Hepatocyte (in vitro differentiated cells): ENCODE data around the gene CEBPE. TPM values are rescaled to one million over a fixed set of nuclear protein-coding genes. Genes with fewer than 3 reads are reported as not detected.

Experiments used
- DNase-seq: peaks from one replicate; pipeline ENCODE4 v3.0.0-alpha.2; 2016; ENCODE audit warnings: low spot score
- H2AFZ ChIP-seq: fragments of 200-600 bp; sonication (generic); 2 replicates; pipeline ENCODE4 v1.6.0; 2016; ENCODE audit warnings: antibody characterized with exemption, mild to moderate bottlenecking
- H3K27ac ChIP-seq: fragments of 200-600 bp; sonication (generic); 2 replicates; pipeline ENCODE4 v1.5.1; 2016; ENCODE audit warnings: mild to moderate bottlenecking
- H3K27me3 ChIP-seq: fragments of 200-600 bp; sonication (generic); 2 replicates; pipeline ENCODE4 v1.6.1; 2016
- H3K36me3 ChIP-seq: fragments of 200-600 bp; sonication (generic); replicated peaks from 2 replicates; pipeline ENCODE4 v1.5.1; 2016; ENCODE audit warnings: low read depth; ENCODE audit not compliant: insufficient read depth
- H3K4me1 ChIP-seq: fragments of 200-600 bp; sonication (generic); 2 replicates; pipeline ENCODE4 v1.5.1; 2016; ENCODE audit warnings: mild to moderate bottlenecking, moderate library complexity; ENCODE audit not compliant: insufficient read depth
- H3K4me2 ChIP-seq: fragments of 200-600 bp; sonication (generic); 2 replicates; pipeline ENCODE4 v1.6.0; 2016
- H3K4me3 ChIP-seq: fragments of 200-600 bp; sonication (generic); 2 replicates; pipeline ENCODE4 v1.5.1; 2016; ENCODE audit warnings: mild to moderate bottlenecking
- H3K79me2 ChIP-seq: fragments of 200-600 bp; sonication (generic); 2 replicates; pipeline ENCODE4 v1.6.0; 2017; ENCODE audit warnings: mild to moderate bottlenecking
- H3K9me2 ChIP-seq: fragments of 200-600 bp; sonication (generic); replicated peaks from 2 replicates; pipeline ENCODE4 v1.6.0; 2017; ENCODE audit warnings: mild to moderate bottlenecking; ENCODE audit not compliant: insufficient read depth
- H3K9me3 ChIP-seq: fragments of 200-600 bp; sonication (generic); 2 replicates; pipeline ENCODE4 v1.5.1; 2016; ENCODE audit warnings: low read depth, mild to moderate bottlenecking
- H4K20me1 ChIP-seq: fragments of 200-600 bp; sonication (generic); 2 replicates; pipeline ENCODE4 v1.6.0; 2016; ENCODE audit warnings: mild to moderate bottlenecking; ENCODE audit not compliant: insufficient read depth, poor library complexity, severe bottlenecking
- CTCF ChIP-seq: fragments of 200-600 bp; sonication (generic); IDR thresholded peaks from 2 replicates; pipeline ENCODE4 v1.5.1; 2016; ENCODE audit warnings: antibody characterized with exemption, mild to moderate bottlenecking; ENCODE audit not compliant: poor library complexity
- EZH2 ChIP-seq: fragments of 200-600 bp; sonication (generic); IDR thresholded peaks from 2 replicates; pipeline ENCODE4 v1.6.1; 2016; ENCODE audit warnings: antibody characterized with exemption, mild to moderate bottlenecking, borderline replicate concordance
- EZH2phosphoT487 ChIP-seq: fragments of 200-600 bp; sonication (generic); IDR thresholded peaks from one replicate; pipeline ENCODE4 v1.6.1; 2018; ENCODE audit warnings: antibody characterized with exemption, mild to moderate bottlenecking, low read depth, moderate library complexity; ENCODE audit not compliant: unreplicated experiment, severe bottlenecking
- WGBS: methylation state at CpG from one replicate; pipeline ENCODE4 v1.1.6; 2016; ENCODE audit warnings: low lambda C conversion rate; ENCODE audit errors: missing lambda C conversion rate; 5-methylcytosine and 5-hydroxymethylcytosine counted together
- polyA plus RNA-seq: library from polyadenylated mRNA; unstranded; fragments of >200 nt; fragmentation: Nextera tagmentation; extraction: Ambion mirVana; gene quantifications from 2 replicates; pipeline ENCODE4 v1.2.1, GENCODE V29; 2016
- total RNA-seq: library from RNA; depleted of rRNA; stranded (reverse); fragments of >200 nt; gene quantifications from 2 replicates; pipeline ENCODE4 v1.2.3, GENCODE V29; 2014

The CEBPE gene
- total and polyA plus RNA-seq, 2 experiments from 2014 or later: not detected

DNA sequence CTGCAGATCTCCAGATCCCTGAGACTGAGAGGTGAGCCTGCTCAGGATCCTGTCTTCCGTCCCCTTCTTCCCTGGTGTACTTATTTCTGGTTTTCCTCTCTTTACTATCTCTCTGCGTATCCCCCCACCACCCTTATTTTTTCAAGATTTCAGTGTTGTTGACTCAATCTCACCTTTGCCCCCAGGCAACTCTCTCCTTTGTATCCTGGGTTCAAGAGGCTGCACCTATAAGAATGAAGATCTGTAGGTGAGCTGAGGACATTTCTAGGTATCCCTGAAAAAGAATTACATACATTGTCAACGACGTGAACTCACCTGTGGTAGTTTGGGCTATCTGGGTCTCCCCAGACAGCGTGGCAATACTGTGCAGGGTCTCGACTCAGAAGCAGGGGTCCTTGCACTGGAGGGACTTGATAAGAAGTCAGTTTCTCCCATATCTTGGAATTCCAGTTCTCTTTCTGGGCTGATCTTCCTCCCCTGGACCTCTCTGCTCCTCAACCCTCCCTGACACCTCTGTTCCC lies 14.9 kb downstream of the CEBPE start:
- H3K9me2 ChIP-seq: no peaks in the 10 kb centered on the region
- no peak overlapping the region for H3K4me2 ChIP-seq
- DNase-seq: no peak
- no peaks in the 10 kb centered on the region for H4K20me1 ChIP-seq
- peaks cover 2% of the 10 kb centered on the region for H3K79me2 ChIP-seq
- no peaks in the 10 kb centered on the region for H3K9me3 ChIP-seq
- no peak overlapping the region for H3K4me3 ChIP-seq
- no peak overlapping the region for H2AFZ ChIP-seq
- no peak overlapping the region for H3K27ac ChIP-seq
- H3K4me1 ChIP-seq: no peaks in the 10 kb centered on the region
- no peaks in the 10 kb centered on the region for H3K36me3 ChIP-seq
- TF ChIP-seq EZH2: no peak
- TF ChIP-seq EZH2phosphoT487: no peak
- no peak for TF ChIP-seq CTCF
- WGBS: 62% methylated on average over 6 of the region's 6 CpGs
- H3K27me3 ChIP-seq: no peaks in the 10 kb centered on the region

DNA sequence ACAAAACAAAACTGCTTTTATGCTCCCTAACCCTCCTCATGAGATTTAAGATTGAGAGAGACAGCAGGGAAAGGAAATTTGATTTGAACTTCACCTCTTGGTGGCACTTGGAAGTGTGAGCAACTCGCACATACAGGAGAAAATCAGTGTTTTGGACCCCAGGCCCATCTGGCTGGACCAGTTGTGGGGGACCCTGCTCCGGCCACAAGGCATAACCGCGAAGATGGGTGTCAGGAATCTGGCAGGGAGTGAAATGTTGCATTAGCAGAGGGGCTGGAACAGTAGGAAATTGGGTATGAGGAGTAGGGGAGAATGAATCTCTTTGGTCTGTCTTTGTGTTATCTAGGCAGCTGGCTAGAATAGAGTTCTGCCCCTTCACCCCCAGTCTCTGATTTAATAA lies 15.5 kb downstream of the CEBPE start:
- Histone ChIP-seq H3K27ac (no peak overlapping the region), H2AFZ (no peak overlapping the region), H3K9me3 (no peaks in the 10 kb centered on the region), H3K4me3 (no peak overlapping the region), H3K4me2 (no peak overlapping the region), H3K36me3 (no peaks in the 10 kb centered on the region), H3K4me1 (no peaks in the 10 kb centered on the region), H4K20me1 (no peaks in the 10 kb centered on the region), H3K79me2 (peaks cover 7% of the 10 kb centered on the region), H3K27me3 (no peaks in the 10 kb centered on the region), H3K9me2 (no peaks in the 10 kb centered on the region)
- 84% methylated on average over 4 of the region's 4 CpGs for WGBS
- TF ChIP-seq EZH2: no peak
- no peak for TF ChIP-seq EZH2phosphoT487
- no peak for TF ChIP-seq CTCF
- DNase-seq: no peak

GRCh38 chr14:23102801-23103200 lies 16.3 kb downstream of the CEBPE start:
- Histone ChIP-seq H3K27me3 (no peaks in the 10 kb centered on the region), H4K20me1 (peaks cover 3% of the 10 kb centered on the region), H3K9me3 (no peaks in the 10 kb centered on the region), H3K9me2 (no peaks in the 10 kb centered on the region), H3K27ac (no peak overlapping the region), H3K4me2 (no peak overlapping the region), H3K79me2 (peaks cover 15% of the 10 kb centered on the region), H2AFZ (no peak overlapping the region), H3K4me3 (no peak overlapping the region), H3K36me3 (no peaks in the 10 kb centered on the region), H3K4me1 (no peaks in the 10 kb centered on the region)
- WGBS: 100% methylated on average over 2 of the region's 2 CpGs
- no peak for TF ChIP-seq EZH2
- TF ChIP-seq CTCF: no peak
- TF ChIP-seq EZH2phosphoT487: no peak
- DNase-seq: no peak
